Peyer's patch (tissue), 4 donors: ENCODE measurements around the gene RCSD1. TPM values are rescaled to one million over a fixed set of nuclear protein-coding genes. Genes with fewer than 3 reads are reported as not detected.

ENCODE experiments used
- DNase-seq, 3 donors: peaks; one replicate each; pipeline ENCODE4 v3.0.0-alpha.2; 2017 to 2019
- H3K27ac ChIP-seq, 4 donors: fragments of 200-600 bp; sonication (generic); one replicate each; pipeline ENCODE4 v1.5.1; 2016 to 2019
- H3K27me3 ChIP-seq, 2 donors: fragments of 200-600 bp; sonication (generic); one replicate each; pipeline ENCODE4 v1.5.1; 2019
- H3K36me3 ChIP-seq, 3 donors: fragments of 200-600 bp; sonication (generic); one replicate each; pipeline ENCODE4 v1.5.1; 2016 to 2019
- H3K4me1 ChIP-seq, 4 donors: fragments of 200-600 bp; sonication (generic); one replicate each; pipeline ENCODE4 v1.5.1; 2016 to 2019
- H3K4me3 ChIP-seq, 4 donors: fragments of 200-600 bp; sonication (generic); 1 replicate in 3 of 4; 2 replicates in 1 of 4; pipeline ENCODE4 v1.5.1; 2016 to 2019; ENCODE audit warnings: mild to moderate bottlenecking in 1 of 4
- H3K9me3 ChIP-seq, 4 donors: fragments of 200-600 bp; sonication (generic); one replicate each; pipeline ENCODE4 v1.5.1; 2016 to 2019; ENCODE audit warnings: mild to moderate bottlenecking in 1 of 4
- POLR2A ChIP-seq, 2 donors: fragments of 450-650 bp; IDR thresholded peaks; one replicate each; pipeline ENCODE4 v1.5.1; 2017; ENCODE audit warnings: antibody characterized with exemption in 2 of 2, mild to moderate bottlenecking in 2 of 2, moderate library complexity in 2 of 2
- total RNA-seq, 4 donors: library from RNA; depleted of rRNA; stranded (reverse); fragments of >200 nt; gene quantifications; one replicate each; pipeline ENCODE4 v1.1.0, GENCODE V29; 2016
- TF ChIP-seq, protein P1 (sequence below), 6 experiments: fragments of 450-650 bp in 4 of 6; fragments of 200-600 bp in 2 of 6; sonication (generic) in 1 of 6; IDR thresholded peaks; one replicate each; pipeline ENCODE4 v1.5.1; 2017 to 2019; ENCODE audit warnings: antibody characterized with exemption in 6 of 6, mild to moderate bottlenecking in 3 of 6, moderate library complexity in 1 of 6

Gene RCSD1
- total RNA-seq, 4 donors from 2014 or later: 6.7 to 95.7 (median 11.5) TPM

DNA sequence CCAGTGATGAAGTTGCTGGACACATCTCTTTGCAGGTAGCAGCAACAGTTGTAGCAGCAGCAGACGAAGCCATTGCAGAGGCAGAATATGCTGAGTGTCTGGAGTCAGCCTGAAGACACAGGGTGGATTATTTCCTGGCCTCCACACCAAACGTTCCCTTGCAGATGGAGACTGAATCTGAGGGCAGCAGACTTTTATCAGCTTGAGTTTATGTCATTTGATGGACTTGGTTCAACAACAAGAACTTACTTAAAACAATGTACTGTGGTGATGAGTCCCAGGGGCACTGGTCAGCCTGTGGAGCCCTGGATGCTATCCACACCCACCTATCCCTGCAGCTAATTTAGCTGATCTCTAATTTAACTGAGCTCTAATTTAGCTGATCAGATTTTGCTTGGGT is 74.7 kb downstream of the RCSD1 start:
- Histone ChIP-seq H3K4me1 (peaks cover 0 to 7% (median 2%) of the 10 kb centered on the region in 4 donors), H3K27me3 (no peaks in the 10 kb centered on the region), H3K9me3 (no peaks in the 10 kb centered on the region), H3K27ac (no peak overlapping the region), H3K36me3 (peaks cover 0 to 10% (median 0%) of the 10 kb centered on the region in 3 donors), H3K4me3 (no peak overlapping the region)
- peak in 2 of 3 donors; percentile 12 to 29 for DNase-seq
- TF ChIP-seq POLR2A (IDR thresholded peaks at IDR 0.05): no peak
- TF ChIP-seq, protein P1, sequence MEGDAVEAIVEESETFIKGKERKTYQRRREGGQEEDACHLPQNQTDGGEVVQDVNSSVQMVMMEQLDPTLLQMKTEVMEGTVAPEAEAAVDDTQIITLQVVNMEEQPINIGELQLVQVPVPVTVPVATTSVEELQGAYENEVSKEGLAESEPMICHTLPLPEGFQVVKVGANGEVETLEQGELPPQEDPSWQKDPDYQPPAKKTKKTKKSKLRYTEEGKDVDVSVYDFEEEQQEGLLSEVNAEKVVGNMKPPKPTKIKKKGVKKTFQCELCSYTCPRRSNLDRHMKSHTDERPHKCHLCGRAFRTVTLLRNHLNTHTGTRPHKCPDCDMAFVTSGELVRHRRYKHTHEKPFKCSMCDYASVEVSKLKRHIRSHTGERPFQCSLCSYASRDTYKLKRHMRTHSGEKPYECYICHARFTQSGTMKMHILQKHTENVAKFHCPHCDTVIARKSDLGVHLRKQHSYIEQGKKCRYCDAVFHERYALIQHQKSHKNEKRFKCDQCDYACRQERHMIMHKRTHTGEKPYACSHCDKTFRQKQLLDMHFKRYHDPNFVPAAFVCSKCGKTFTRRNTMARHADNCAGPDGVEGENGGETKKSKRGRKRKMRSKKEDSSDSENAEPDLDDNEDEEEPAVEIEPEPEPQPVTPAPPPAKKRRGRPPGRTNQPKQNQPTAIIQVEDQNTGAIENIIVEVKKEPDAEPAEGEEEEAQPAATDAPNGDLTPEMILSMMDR (IDR thresholded peaks at IDR 0.05): no peak

DNA sequence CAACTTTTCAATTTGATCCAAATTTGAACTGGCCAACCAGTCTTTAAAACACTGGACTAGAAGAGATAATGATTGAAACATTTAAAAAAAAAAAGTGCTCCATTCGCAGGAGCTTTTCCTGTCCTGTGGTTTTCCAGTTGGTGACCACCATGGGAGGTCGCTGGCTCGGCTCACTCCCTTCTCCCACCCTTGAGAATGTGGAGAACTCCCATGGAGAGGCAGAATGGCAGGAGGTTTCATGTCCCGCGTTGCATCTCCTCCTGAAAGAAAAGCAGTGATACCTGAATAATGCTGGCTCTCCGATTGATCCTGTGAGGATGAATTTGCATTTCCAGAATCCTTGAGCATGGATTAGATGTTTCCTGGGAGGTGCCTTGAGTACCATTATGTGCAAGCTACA is 75.2 kb downstream of the RCSD1 start:
- no peak overlapping the region for H3K27ac ChIP-seq
- H3K4me3 ChIP-seq: no peak overlapping the region
- no peaks in the 10 kb centered on the region for H3K27me3 ChIP-seq
- peak in 2 of 3 donors; percentile 13 to 28 for DNase-seq
- TF ChIP-seq, protein P1 (IDR thresholded peaks at IDR 0.05): no peak
- no peak for TF ChIP-seq POLR2A (IDR thresholded peaks at IDR 0.05)
- peaks cover 0 to 10% (median 0%) of the 10 kb centered on the region in 3 donors for H3K36me3 ChIP-seq
- peaks cover 0 to 7% (median 2%) of the 10 kb centered on the region in 4 donors for H3K4me1 ChIP-seq
- no peaks in the 10 kb centered on the region for H3K9me3 ChIP-seq

DNA sequence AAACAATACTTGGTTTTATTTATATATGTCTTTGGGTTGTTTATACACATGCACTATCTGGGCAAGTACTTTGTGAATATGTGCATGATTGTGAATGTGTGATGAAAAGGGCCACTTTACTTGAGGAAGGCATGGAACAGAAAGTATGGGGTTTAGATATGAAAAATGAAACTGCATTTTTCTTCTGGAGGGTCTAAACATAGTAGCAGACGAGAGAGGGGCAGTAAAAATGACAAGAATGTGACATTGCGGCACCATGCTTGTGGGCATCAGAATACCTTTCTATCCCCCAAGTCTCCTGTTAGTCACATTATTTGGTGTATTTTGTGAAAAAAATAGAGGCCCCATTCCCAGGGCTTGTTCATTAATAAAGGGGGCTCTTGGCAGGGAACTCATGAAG is 76.3 kb downstream of the RCSD1 start:
- H3K36me3 ChIP-seq: peaks cover 0 to 10% (median 0%) of the 10 kb centered on the region in 3 donors
- no peaks in the 10 kb centered on the region for H3K27me3 ChIP-seq
- DNase-seq: no peak
- peaks cover 0 to 7% (median 3%) of the 10 kb centered on the region in 4 donors for H3K4me1 ChIP-seq
- H3K9me3 ChIP-seq: no peaks in the 10 kb centered on the region
- no peak for TF ChIP-seq POLR2A (IDR thresholded peaks at IDR 0.05)
- no peak overlapping the region for H3K4me3 ChIP-seq
- no peak overlapping the region for H3K27ac ChIP-seq

DNA sequence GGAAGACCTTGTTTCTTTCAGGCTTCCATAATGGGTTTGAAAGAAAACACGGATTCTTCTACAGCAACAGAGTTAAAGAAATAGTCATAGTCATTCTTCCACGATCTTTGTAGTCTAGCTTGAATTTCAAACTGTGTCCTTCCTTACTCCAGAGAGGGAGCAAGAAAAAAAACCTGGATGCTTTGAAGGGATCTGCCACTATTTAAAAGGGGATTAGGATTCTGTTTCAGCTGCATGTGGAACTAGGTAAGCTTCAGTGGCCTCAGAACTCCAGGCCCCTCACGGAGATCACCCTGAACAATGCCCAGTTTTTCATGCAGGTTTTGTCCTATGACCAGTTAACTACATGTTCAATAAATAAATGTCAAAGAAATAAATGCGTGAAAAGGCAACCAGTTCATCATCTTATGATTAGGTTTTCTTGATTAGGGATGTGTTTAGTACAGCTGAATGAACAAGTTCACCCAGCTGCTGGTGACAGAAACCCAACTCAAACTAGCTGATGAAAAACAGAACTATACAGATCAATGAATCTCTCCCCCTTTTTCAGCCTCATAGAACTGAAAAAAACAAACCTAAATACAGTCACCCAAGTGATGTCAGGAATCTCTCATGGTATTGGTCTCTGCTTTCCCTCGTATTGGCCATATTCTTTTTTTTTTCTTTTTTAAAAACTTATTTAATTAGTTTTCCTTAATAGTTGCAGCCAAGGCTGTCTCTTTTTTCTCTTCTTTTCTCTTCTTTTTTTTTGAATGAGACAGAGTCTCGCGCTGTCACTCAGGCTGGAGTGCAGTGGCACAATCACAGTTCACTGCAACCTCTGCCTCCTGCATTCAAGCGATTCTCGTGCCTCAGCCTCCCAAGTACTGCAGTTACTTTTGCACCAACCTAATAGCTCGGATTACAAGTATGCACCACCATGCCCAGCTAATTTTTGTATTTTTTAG is 77.2 kb downstream of the RCSD1 start:
- Histone ChIP-seq H3K27me3 (no peaks in the 10 kb centered on the region), H3K4me3 (no peak overlapping the region), H3K27ac (no peak overlapping the region), H3K4me1 (peaks cover 0 to 7% (median 4%) of the 10 kb centered on the region in 4 donors), H3K36me3 (peaks cover 0 to 10% (median 0%) of the 10 kb centered on the region in 3 donors), H3K9me3 (no peaks in the 10 kb centered on the region)
- TF ChIP-seq POLR2A (IDR thresholded peaks at IDR 0.05): no peak
- TF ChIP-seq, protein P1 (IDR thresholded peaks at IDR 0.05): no peak
- DNase-seq: peak in 1 of 3 donors; percentile 15

DNA sequence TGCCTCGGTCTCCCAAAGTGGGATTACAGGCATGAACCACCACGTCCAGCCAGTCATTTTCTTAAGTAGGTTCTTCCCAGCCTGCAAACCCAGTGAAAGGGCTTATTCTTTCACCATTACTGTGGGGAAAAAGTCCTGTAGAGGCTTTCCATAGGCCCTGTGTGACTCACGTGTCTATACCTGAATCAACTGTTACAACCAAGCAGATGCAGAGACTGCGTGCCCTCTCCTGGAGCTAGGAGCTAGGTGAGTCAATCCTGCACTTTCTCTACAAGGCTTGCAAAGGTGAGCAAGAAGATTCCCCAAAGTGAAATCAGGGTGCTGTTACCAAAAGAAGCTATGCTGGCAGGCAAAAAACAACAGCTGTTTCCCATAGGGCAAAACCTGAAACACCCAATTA is 77.9 kb downstream of the RCSD1 start:
- H3K4me3 ChIP-seq: no peak overlapping the region
- H3K36me3 ChIP-seq: peaks cover 0 to 5% (median 0%) of the 10 kb centered on the region in 3 donors
- DNase-seq: no peak
- no peaks in the 10 kb centered on the region for H3K9me3 ChIP-seq
- no peaks in the 10 kb centered on the region for H3K27me3 ChIP-seq
- H3K4me1 ChIP-seq: peaks cover 0 to 7% (median 4%) of the 10 kb centered on the region in 4 donors
- H3K27ac ChIP-seq: no peak overlapping the region
- TF ChIP-seq, protein P1 (IDR thresholded peaks at IDR 0.05): no peak
- no peak for TF ChIP-seq POLR2A (IDR thresholded peaks at IDR 0.05)

DNA sequence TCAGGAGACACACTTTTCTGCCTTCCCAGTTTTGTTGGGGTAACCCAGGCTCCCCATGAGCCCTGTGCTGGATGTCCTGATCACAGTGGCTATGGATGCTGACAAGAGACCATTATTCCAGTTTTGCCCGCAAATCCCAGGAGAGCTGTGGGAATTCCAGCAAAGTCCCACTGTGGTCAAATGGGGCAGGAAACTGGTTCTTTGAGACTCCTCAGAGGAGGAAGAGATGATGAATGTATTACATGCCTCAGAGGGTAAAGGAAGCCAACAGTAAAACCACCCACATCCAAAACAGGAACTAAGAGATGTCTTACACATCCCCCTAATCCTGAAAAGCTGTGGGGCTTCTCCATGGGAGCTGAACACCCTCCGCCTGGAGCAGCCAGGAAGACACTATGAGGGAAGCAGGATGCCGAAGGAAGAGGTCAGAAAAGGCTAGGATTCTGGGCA is 78.9 kb downstream of the RCSD1 start:
- TF ChIP-seq POLR2A (IDR thresholded peaks at IDR 0.05): no peak
- TF ChIP-seq, protein P1 (IDR thresholded peaks at IDR 0.05): no peak

More for the DNA sequence above, 78.9 kb downstream of the RCSD1 start:
- Histone ChIP-seq H3K27me3 (no peaks in the 10 kb centered on the region), H3K36me3 (peaks cover 0 to 5% (median 0%) of the 10 kb centered on the region in 3 donors), H3K4me1 (peaks cover 0 to 15% (median 5%) of the 10 kb centered on the region in 4 donors), H3K27ac (no peak overlapping the region), H3K9me3 (no peaks in the 10 kb centered on the region), H3K4me3 (no peak overlapping the region)
- DNase-seq: peak in 1 of 3 donors; percentile 40
